Lower leg skin (tissue), 4 donors: ENCODE measurements around the gene PET100. TPM values are rescaled to one million over a fixed set of nuclear protein-coding genes. Genes with fewer than 3 reads are reported as not detected.

Experiments used
- DNase-seq, 2 donors: peaks; one replicate each; pipeline ENCODE4 v3.0.0-alpha.2; 2019; ENCODE audit warnings: low spot score in 2 of 2
- H3K4me3 ChIP-seq: fragments of 200-600 bp; sonication (generic); 2 replicates; pipeline ENCODE4 v1.5.1; 2017; ENCODE audit warnings: mild to moderate bottlenecking, low read depth; ENCODE audit not compliant: poor library complexity, severe bottlenecking
- CTCF ChIP-seq, 3 donors: fragments of 450-650 bp; IDR thresholded peaks; one replicate each; pipeline ENCODE4 v1.5.1; 2016; ENCODE audit warnings: antibody characterized with exemption in 3 of 3, mild to moderate bottlenecking in 3 of 3, moderate library complexity in 2 of 3
- POLR2A ChIP-seq, 2 donors: fragments of 450-650 bp; IDR thresholded peaks; one replicate each; pipeline ENCODE4 v1.6.1; 2016 to 2017; ENCODE audit warnings: antibody characterized with exemption in 2 of 2, mild to moderate bottlenecking in 1 of 2, moderate library complexity in 1 of 2
- WGBS, 2 donors: methylation state at CpG; one replicate each; pipeline ENCODE4 v1.1.5; 2018; 5-methylcytosine and 5-hydroxymethylcytosine counted together
- intact Hi-C: fragments of 100-400 bp; cut with DNase I; formaldehyde crosslinking; loops from one replicate; pipeline ENCODE4 v1.15.0; 2023; ENCODE audit warnings: low total_unique reads
- total RNA-seq, 4 donors: library from RNA; depleted of rRNA; stranded (reverse); fragments of >200 nt; gene quantifications; one replicate each; pipeline ENCODE4 v1.1.0, GENCODE V29; 2016

PET100 gene
- total RNA-seq, 4 donors from 2014 or later: 9.0 to 267 (median 19.1) TPM

GRCh38 chr19:7596211-7596937 is 33.2 kb upstream of the PET100 start:
- WGBS, 2 donors: 3 to 5% methylated on average over 39 to 46 of the region's 70 CpGs
- intact Hi-C loops: no loop called here
- TF ChIP-seq CTCF (IDR thresholded peaks at IDR 0.05) (no peak), POLR2A (IDR thresholded peaks at IDR 0.05) (no peak)
- peak overlapping the region; percentile 20 for H3K4me3 ChIP-seq
- DNase-seq: no peak

DNA sequence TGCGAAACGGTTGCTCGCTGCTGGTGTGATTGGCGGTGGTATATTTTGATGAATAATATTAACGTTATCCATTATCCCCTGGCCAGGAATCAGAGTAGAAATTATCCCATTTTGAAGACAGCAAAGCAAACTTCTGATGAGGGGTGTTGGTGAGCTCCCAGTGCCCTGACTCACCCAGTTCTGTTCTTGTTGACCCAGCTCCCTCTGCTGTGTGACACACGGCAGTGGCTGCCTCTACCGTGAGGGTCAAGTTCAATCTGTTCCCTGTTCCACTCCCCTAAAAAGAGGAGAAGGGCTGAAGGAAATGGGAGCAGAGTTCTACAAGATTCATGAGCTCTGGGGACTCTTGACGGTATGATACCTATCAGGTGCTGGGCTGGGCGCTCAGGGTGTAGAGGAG is 31.9 kb upstream of the PET100 start:
- intact Hi-C loops: no loop called here
- DNase-seq: no peak
- TF ChIP-seq CTCF (IDR thresholded peaks at IDR 0.05): no peak
- TF ChIP-seq POLR2A (IDR thresholded peaks at IDR 0.05): no peak
- 61 to 64% methylated on average over 9 of the region's 9 CpGs for whole genome bisulfite sequencing, 2 donors
- H3K4me3 ChIP-seq: no peak overlapping the region

DNA sequence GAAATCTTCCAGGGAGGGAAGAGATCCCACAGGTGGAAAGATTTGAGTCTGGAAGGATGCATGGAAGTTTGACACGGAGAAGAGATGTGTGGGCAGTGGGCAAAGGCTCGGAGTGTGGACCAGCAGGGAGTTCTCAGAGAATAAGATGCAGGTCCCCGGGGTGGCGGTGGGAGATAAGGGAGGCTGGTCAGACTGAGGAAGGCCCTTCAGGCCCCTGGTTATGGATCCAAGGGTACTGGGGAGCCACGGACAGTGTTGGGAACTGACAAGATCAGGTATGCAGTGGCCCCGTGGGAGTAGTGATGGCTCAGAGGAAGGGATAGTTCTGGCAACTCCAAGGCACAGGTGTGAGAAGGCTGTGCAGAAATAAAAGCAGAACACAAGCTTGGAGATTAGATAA is 31.4 kb upstream of the PET100 start:
- TF ChIP-seq CTCF (IDR thresholded peaks at IDR 0.05) (no peak), POLR2A (IDR thresholded peaks at IDR 0.05) (no peak)
- 68 to 78% methylated on average over 6 of the region's 6 CpGs for WGBS, 2 donors
- no peak for DNase-seq
- no peak overlapping the region for H3K4me3 ChIP-seq
- intact Hi-C loops: no loop called here

- TF ChIP-seq CTCF (IDR thresholded peaks at IDR 0.05): no peak
- TF ChIP-seq POLR2A (IDR thresholded peaks at IDR 0.05): no peak
- intact Hi-C loops: no loop called here
- no peak overlapping the region for H3K4me3 ChIP-seq
- no peak for DNase-seq
Measured at GRCh38 chr19:7600721-7601120, 28.9 kb upstream of the PET100 start.

GRCh38 chr19:7602240-7602934 is 27.2 kb upstream of the PET100 start:
- 38 to 41% methylated on average over 15 of the region's 15 CpGs for WGBS, 2 donors
- intact Hi-C loops: no loop called here
- no peak overlapping the region for H3K4me3 ChIP-seq
- TF ChIP-seq POLR2A (IDR thresholded peaks at IDR 0.05): no peak
- TF ChIP-seq CTCF (IDR thresholded peaks at IDR 0.05): no peak
- no peak for DNase-seq
